Endothelial cell (in vitro differentiated cells): ENCODE results near the gene TRAF3. TPM values are rescaled to one million over a fixed set of nuclear protein-coding genes. Genes with fewer than 3 reads are reported as not detected.

Experiments used
- DNase-seq: peaks from one replicate; pipeline ENCODE4 v3.0.0; 2021; ENCODE audit warnings: low spot score
- H3K27ac Mint-ChIP-seq: one replicate; pipeline ENCODE4 v1.8.0; 2021; ENCODE audit warnings: mixed read lengths, inconsistent platforms; ENCODE audit not compliant: unreplicated experiment
- H3K27me3 Mint-ChIP-seq: one replicate; pipeline ENCODE4 v1.8.0; 2021; ENCODE audit warnings: mild to moderate bottlenecking, moderate library complexity, mixed read lengths, inconsistent platforms; ENCODE audit not compliant: unreplicated experiment
- H3K36me3 Mint-ChIP-seq: one replicate; pipeline ENCODE4 v1.8.0; 2021; ENCODE audit warnings: mild to moderate bottlenecking, low read depth, mixed read lengths, inconsistent platforms; ENCODE audit not compliant: unreplicated experiment
- H3K4me1 Mint-ChIP-seq: one replicate; pipeline ENCODE4 v1.8.0; 2021; ENCODE audit warnings: mild to moderate bottlenecking, mixed read lengths, inconsistent platforms; ENCODE audit not compliant: unreplicated experiment
- H3K4me3 Mint-ChIP-seq: one replicate; pipeline ENCODE4 v1.8.0; 2021; ENCODE audit warnings: mild to moderate bottlenecking, mixed read lengths, inconsistent platforms; ENCODE audit not compliant: unreplicated experiment
- H3K9me3 Mint-ChIP-seq: one replicate; pipeline ENCODE4 v1.8.0; 2021; ENCODE audit warnings: mixed read lengths, inconsistent platforms; ENCODE audit not compliant: unreplicated experiment
- total RNA-seq: library from RNA; stranded (reverse); fragmentation: NEBNext Ultra II Directional; extraction: Animal tissue kit (Norgen Biotek cat#: 25700); gene quantifications from one replicate; pipeline ENCODE4 v1.2.1, GENCODE V29; 2021; ENCODE audit not compliant: unreplicated experiment
- TF ChIP-seq, protein P1 (sequence below): fragments of 200-600 bp; sonication (generic); IDR thresholded peaks from one replicate; pipeline ENCODE4 v1.5.0; 2021; ENCODE audit warnings: antibody characterized with exemption; ENCODE audit not compliant: unreplicated experiment

TRAF3 gene
- total RNA-seq, 1 donor from 2014 or later, result 9.7 TPM

DNA sequence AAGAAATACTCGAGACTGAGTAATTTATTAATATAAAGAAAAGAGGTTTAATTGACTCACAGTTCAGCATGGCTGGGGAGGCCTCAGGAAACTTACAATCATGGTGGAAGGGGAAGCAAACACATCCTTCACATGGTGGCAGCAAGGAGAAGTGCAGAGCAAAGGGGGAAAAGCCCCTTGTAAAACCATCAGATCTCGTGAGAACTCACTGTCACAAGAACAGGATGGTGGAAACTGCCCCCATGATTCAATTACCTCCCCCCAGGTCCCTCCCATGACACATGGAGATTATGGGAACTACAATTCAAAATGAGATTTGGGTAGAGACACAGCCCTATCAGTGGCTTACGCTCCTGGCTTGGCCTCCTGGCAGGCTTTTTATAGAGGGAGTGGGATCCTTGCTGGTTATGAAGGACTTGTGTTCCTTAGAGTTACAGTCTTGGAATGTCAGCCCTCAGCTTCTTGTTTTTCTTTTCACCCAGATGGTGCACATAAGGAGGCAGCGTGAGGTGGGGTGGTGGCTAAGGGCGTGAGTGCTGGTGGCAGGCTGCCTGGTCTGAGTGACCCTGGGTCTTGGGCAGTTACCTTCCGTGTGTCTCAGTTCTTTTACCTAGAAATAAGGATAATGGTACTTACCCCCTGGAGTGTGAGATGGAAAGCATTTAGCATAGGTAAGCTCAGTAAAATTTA is 25.7 kb downstream of the TRAF3 start:
- H3K9me3 Mint-ChIP-seq, result no peaks in the 10 kb centered on the region
- H3K4me1 Mint-ChIP-seq, result no peaks in the 10 kb centered on the region
- H3K27me3 Mint-ChIP-seq, result peaks cover 2% of the 10 kb centered on the region
- H3K4me3 Mint-ChIP-seq, result no peak overlapping the region
- H3K36me3 Mint-ChIP-seq, result peaks cover 3% of the 10 kb centered on the region
- DNase-seq, result no peak
- no peak overlapping the region for H3K27ac Mint-ChIP-seq
- TF ChIP-seq, protein P1, sequence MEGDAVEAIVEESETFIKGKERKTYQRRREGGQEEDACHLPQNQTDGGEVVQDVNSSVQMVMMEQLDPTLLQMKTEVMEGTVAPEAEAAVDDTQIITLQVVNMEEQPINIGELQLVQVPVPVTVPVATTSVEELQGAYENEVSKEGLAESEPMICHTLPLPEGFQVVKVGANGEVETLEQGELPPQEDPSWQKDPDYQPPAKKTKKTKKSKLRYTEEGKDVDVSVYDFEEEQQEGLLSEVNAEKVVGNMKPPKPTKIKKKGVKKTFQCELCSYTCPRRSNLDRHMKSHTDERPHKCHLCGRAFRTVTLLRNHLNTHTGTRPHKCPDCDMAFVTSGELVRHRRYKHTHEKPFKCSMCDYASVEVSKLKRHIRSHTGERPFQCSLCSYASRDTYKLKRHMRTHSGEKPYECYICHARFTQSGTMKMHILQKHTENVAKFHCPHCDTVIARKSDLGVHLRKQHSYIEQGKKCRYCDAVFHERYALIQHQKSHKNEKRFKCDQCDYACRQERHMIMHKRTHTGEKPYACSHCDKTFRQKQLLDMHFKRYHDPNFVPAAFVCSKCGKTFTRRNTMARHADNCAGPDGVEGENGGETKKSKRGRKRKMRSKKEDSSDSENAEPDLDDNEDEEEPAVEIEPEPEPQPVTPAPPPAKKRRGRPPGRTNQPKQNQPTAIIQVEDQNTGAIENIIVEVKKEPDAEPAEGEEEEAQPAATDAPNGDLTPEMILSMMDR, result no peak

DNA sequence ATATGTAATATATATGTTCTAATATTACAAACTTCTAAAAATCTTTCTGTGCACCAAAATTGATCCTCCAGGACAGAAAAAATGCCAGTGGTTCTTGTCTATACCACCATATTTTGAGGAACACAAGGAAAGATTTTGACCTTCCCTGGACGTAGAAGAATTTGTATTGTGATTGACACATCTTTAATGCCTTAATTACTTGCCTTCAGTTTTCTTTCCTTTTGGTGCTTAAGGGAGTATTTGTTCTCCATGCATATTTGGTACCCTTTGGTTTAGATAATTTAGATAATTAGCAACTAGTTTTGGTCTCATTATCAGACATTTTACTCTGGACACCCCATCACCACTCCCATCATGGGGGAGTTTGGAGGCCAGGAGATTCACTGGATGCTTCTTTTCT is 27.6 kb downstream of the TRAF3 start:
- H3K27ac Mint-ChIP-seq, result no peak overlapping the region
- TF ChIP-seq, protein P1, result no peak

DNA sequence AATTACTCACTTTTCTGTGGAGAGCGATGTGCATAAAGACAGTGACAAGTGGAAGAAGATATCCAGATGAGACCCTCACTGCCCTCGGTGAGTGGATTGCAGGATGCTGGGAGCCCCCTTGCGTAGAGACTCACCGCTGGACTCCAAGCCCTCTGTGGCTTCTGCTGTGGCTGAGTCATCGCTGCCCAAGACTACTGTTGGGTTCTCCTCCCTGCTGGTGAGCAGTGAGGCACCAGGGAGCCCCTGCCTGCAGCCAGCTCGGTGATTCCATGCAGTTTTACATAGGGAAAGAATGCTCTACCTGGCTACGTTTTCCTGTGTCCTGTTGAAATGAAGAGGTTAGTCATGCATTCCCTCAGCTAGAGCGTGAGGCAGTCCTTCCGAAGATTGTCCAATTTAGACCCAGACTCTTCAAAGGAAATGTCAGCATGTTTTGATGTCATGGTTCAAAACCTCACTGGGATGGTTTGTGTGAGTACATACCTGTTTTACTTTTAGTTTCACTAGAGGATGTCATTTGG is 28.2 kb downstream of the TRAF3 start:
- Mint-ChIP-seq H3K9me3 (no peaks in the 10 kb centered on the region), H3K4me3 (no peak overlapping the region), H3K36me3 (peaks cover 3% of the 10 kb centered on the region), H3K27me3 (peaks cover 2% of the 10 kb centered on the region), H3K4me1 (no peaks in the 10 kb centered on the region), H3K27ac (no peak overlapping the region)
- TF ChIP-seq, protein P1, result no peak
- no peak for DNase-seq

More for the DNA sequence above, 27.6 kb downstream of the TRAF3 start:
- Mint-ChIP-seq H3K9me3 (no peaks in the 10 kb centered on the region), H3K27me3 (peaks cover 2% of the 10 kb centered on the region), H3K4me3 (no peak overlapping the region), H3K4me1 (no peaks in the 10 kb centered on the region), H3K36me3 (peaks cover 3% of the 10 kb centered on the region)
- no peak for DNase-seq

DNA sequence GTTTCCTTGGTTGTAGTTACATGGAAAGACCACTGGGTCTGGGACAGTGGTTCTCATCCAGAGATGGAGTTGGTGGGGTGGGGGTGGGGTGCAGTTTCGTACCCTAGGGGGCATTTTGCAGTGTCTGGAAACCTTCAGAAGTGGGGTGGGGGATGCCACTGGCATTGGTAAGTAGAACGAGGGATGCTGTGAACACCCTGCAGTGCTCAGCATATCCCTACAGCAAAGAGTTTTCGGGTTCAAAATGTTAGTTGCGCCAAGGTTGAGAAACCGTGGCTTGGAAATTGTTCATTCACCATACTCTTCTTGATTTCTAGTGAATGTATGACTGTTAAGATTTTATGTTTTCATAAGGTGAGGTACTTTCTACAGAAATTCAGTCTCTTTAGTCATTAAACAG is 28.7 kb downstream of the TRAF3 start:
- Mint-ChIP-seq H3K27ac (no peak overlapping the region), H3K27me3 (peaks cover 2% of the 10 kb centered on the region), H3K4me1 (no peaks in the 10 kb centered on the region), H3K4me3 (no peak overlapping the region), H3K36me3 (peaks cover 3% of the 10 kb centered on the region), H3K9me3 (no peaks in the 10 kb centered on the region)
- TF ChIP-seq, protein P1, result peak; percentile 47
- DNase-seq, result no peak

DNA sequence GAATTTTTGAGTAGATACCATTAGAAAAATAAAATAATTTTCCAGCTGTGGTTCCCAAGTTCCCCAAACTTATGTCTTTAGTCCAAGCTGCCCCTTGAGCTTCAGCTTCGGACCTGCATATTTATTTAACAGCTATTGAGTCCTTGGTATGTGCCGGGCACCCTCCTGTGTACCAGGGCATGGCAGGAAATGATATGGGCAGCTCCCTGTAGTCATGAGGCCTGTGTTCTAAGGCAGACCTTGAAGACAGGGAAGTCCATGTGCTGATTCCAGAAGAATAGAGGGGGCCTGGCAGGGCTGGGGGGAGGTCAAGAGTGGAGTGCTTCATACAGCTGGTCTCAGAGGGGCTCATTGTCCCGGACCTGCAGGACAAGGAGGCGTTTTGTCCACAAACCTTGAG is 29.2 kb downstream of the TRAF3 start:
- DNase-seq, result no peak
- TF ChIP-seq, protein P1, result no peak
- Mint-ChIP-seq H3K9me3 (no peaks in the 10 kb centered on the region), H3K36me3 (peaks cover 3% of the 10 kb centered on the region), H3K4me1 (no peaks in the 10 kb centered on the region), H3K27me3 (peaks cover 2% of the 10 kb centered on the region), H3K27ac (no peak overlapping the region), H3K4me3 (no peak overlapping the region)
